ENCODE measurements around the gene CXCL11. TPM values are rescaled to one million over a fixed set of nuclear protein-coding genes. Genes with fewer than 3 reads are reported as not detected.
"Not testable (repeated sequence)": the region's sequence is repeated elsewhere in the genome, so short reads cannot be mapped to it uniquely, and the experiment has no call there.

CXCL11 gene
- total RNA-seq, 4 donors from 2014 or later: not detected

- no peak for TF ChIP-seq EP300 (IDR thresholded peaks at IDR 0.05; ENCODE audit: low read depth)
- TF ChIP-seq CTCF (IDR thresholded peaks at IDR 0.05): no peak
- no peak for TF ChIP-seq POLR2AphosphoS5 (IDR thresholded peaks at IDR 0.05)
- TF ChIP-seq POLR2A (IDR thresholded peaks at IDR 0.05): no peak
- Histone ChIP-seq H3K36me3 (no peaks in the 10 kb centered on the region), H3K9me3 (no peaks in the 10 kb centered on the region), H3K27ac (peak overlapping the region in 2 of 4 donors; percentile 32 to 52), H3K4me1 (peaks cover 0 to 19% (median 6%) of the 10 kb centered on the region in 4 donors), H3K27me3 (no peaks in the 10 kb centered on the region), H3K4me3 (no peak overlapping the region)
- intact Hi-C loops (cut with DNase I; ENCODE audit: low total_unique reads) (no loop called here), in situ Hi-C loops (cut with MboI; ENCODE audit: low pct_ligation_motif_present in 1 of 4, low pct_unique_long_range_greater_than_20kb in 1 of 4, low sequenced_read_pairs in 3 of 4) (no loop called here)
- DNase-seq: no peak
- WGBS, 2 donors (ENCODE audit: low coverage in 1 of 2): 53 to 63% methylated on average over 2 of the region's 2 CpGs
Observed at GRCh38 chr4:76055016-76055415, 19.1 kb upstream of the CXCL11 start.

GRCh38 chr4:76053730-76054129 lies 17.9 kb upstream of the CXCL11 start:
- TF ChIP-seq POLR2AphosphoS5 (IDR thresholded peaks at IDR 0.05): no peak
- TF ChIP-seq POLR2A (IDR thresholded peaks at IDR 0.05): no peak
- no peak for TF ChIP-seq CTCF (IDR thresholded peaks at IDR 0.05)
- no peak for TF ChIP-seq EP300 (IDR thresholded peaks at IDR 0.05; ENCODE audit: low read depth)
- no peak overlapping the region for H3K27ac ChIP-seq
- in situ Hi-C loops (cut with MboI; ENCODE audit: low pct_ligation_motif_present in 1 of 4, low pct_unique_long_range_greater_than_20kb in 1 of 4, low sequenced_read_pairs in 3 of 4): no loop called here
- no peaks in the 10 kb centered on the region for H3K36me3 ChIP-seq
- DNase-seq: no peak
- H3K4me1 ChIP-seq: peaks cover 0 to 10% (median 4%) of the 10 kb centered on the region in 4 donors
- intact Hi-C loops (cut with DNase I; ENCODE audit: low total_unique reads): no loop called here
- WGBS, 2 donors (ENCODE audit: low coverage in 1 of 2): 43% methylated on average over 4 of the region's 4 CpGs; no CpG with 5 or more reads in 1 of the 2 donors
- no peaks in the 10 kb centered on the region for H3K9me3 ChIP-seq
- no peak overlapping the region for H3K4me3 ChIP-seq
- no peaks in the 10 kb centered on the region for H3K27me3 ChIP-seq

- intact Hi-C loops (cut with DNase I; ENCODE audit: low total_unique reads); in situ Hi-C loops (cut with MboI; ENCODE audit: low pct_ligation_motif_present in 1 of 4, low pct_unique_long_range_greater_than_20kb in 1 of 4, low sequenced_read_pairs in 3 of 4); H3K36me3 ChIP-seq; H3K4me3 ChIP-seq; H3K27ac ChIP-seq; H3K27me3 ChIP-seq; DNase-seq; H3K4me1 ChIP-seq; H3K9me3 ChIP-seq: not testable (repeated sequence)
- 95% methylated on average over 20 of the region's 27 CpGs; no CpG with 5 or more reads in 1 of the 2 donors for WGBS, 2 donors (ENCODE audit: low coverage in 1 of 2)
Observed at GRCh38 chr4:76050560-76051050, 14.7 kb upstream of the CXCL11 start.

- intact Hi-C loops (cut with DNase I; ENCODE audit: low total_unique reads): not testable (repeated sequence)
- 95% methylated on average over 17 of the region's 17 CpGs; no CpG with 5 or more reads in 1 of the 2 donors for WGBS, 2 donors (ENCODE audit: low coverage in 1 of 2)
Observed at GRCh38 chr4:76049860-76050416, 14.1 kb upstream of the CXCL11 start.

GRCh38 chr4:76044686-76045085 lies 8.8 kb upstream of the CXCL11 start:
- H3K4me1 ChIP-seq; in situ Hi-C loops (cut with MboI; ENCODE audit: low pct_ligation_motif_present in 1 of 4, low pct_unique_long_range_greater_than_20kb in 1 of 4, low sequenced_read_pairs in 3 of 4); H3K27ac ChIP-seq; H3K4me3 ChIP-seq; intact Hi-C loops (cut with DNase I; ENCODE audit: low total_unique reads); DNase-seq; H3K9me3 ChIP-seq; H3K36me3 ChIP-seq; H3K27me3 ChIP-seq: not testable (repeated sequence)
- WGBS, 2 donors (ENCODE audit: low coverage in 1 of 2): 89 to 95% methylated on average over 4 of the region's 4 CpGs

More at GRCh38 chr4:76049860-76050416, 14.1 kb upstream of the CXCL11 start:
- H3K4me1 ChIP-seq; H3K27me3 ChIP-seq; H3K4me3 ChIP-seq; in situ Hi-C loops (cut with MboI; ENCODE audit: low pct_ligation_motif_present in 1 of 4, low pct_unique_long_range_greater_than_20kb in 1 of 4, low sequenced_read_pairs in 3 of 4); H3K27ac ChIP-seq; DNase-seq; H3K9me3 ChIP-seq; H3K36me3 ChIP-seq: not testable (repeated sequence)

GRCh38 chr4:76043306-76043705 lies 7.4 kb upstream of the CXCL11 start:
- H3K9me3 ChIP-seq; H3K4me3 ChIP-seq; H3K27me3 ChIP-seq; in situ Hi-C loops (cut with MboI; ENCODE audit: low pct_ligation_motif_present in 1 of 4, low pct_unique_long_range_greater_than_20kb in 1 of 4, low sequenced_read_pairs in 3 of 4); H3K27ac ChIP-seq; H3K4me1 ChIP-seq; DNase-seq; H3K36me3 ChIP-seq; intact Hi-C loops (cut with DNase I; ENCODE audit: low total_unique reads): not testable (repeated sequence)
- WGBS, 2 donors (ENCODE audit: low coverage in 1 of 2): 100% methylated on average over 5 of the region's 18 CpGs; no CpG with 5 or more reads in 1 of the 2 donors

- WGBS, 2 donors (ENCODE audit: low coverage in 1 of 2): 91% methylated on average over 17 of the region's 18 CpGs; no CpG with 5 or more reads in 1 of the 2 donors
- in situ Hi-C loops (cut with MboI; ENCODE audit: low pct_ligation_motif_present in 1 of 4, low pct_unique_long_range_greater_than_20kb in 1 of 4, low sequenced_read_pairs in 3 of 4); H3K4me1 ChIP-seq; H3K4me3 ChIP-seq; H3K27ac ChIP-seq; intact Hi-C loops (cut with DNase I; ENCODE audit: low total_unique reads); H3K9me3 ChIP-seq; H3K27me3 ChIP-seq; H3K36me3 ChIP-seq; DNase-seq: not testable (repeated sequence)
Observed at GRCh38 chr4:76042241-76042998, 6.5 kb upstream of the CXCL11 start.

Measured in transverse colon (tissue), 4 donors.